Measurements from ENCODE around the gene AKR1B1. TPM values are rescaled to one million over a fixed set of nuclear protein-coding genes. Genes with fewer than 3 reads are reported as not detected.
A peak's percentile ranks its signal among the peaks of the same experiment; 100 is the strongest.

The AKR1B1 gene
- total RNA-seq, 1 donor = 85.8 TPM

DNA sequence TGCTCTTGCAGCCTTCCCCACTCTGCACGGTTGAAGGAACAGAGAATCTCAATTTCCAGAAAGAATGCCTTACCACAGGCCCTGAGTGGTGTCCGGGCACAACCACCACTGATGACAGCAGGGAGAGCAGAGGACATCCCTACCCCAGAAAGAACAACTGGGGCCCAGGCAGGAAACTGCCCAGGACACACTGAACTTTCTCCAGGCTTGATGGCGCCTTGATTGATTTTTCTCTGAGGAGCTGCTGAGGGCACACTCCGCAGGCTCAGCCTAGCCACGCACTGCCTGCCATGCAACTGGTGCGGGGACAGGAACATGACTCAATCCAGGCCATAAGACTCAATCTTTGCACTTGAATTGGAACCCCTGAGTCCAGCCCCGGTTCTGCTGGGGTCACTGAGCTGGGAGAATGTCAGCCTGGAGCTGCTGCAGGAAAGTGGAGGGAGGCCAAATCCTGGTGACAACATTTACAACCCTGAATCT, 5.9 kb downstream of the AKR1B1 start:
- H2AFZ ChIP-seq (ENCODE audit: low read length) = no peak overlapping the region
- H4K20me1 ChIP-seq (ENCODE audit: insufficient read depth, low read length) = peaks cover 5% of the 10 kb centered on the region
- no peak overlapping the region for H3K4me3 ChIP-seq (ENCODE audit: insufficient read depth, low read length)
- H3K9me3 ChIP-seq (ENCODE audit: low read depth, low read length) = no peaks in the 10 kb centered on the region
- H3K79me2 ChIP-seq (ENCODE audit: insufficient read depth, low read length) = peaks cover 60% of the 10 kb centered on the region
- TF ChIP-seq, protein P1, sequence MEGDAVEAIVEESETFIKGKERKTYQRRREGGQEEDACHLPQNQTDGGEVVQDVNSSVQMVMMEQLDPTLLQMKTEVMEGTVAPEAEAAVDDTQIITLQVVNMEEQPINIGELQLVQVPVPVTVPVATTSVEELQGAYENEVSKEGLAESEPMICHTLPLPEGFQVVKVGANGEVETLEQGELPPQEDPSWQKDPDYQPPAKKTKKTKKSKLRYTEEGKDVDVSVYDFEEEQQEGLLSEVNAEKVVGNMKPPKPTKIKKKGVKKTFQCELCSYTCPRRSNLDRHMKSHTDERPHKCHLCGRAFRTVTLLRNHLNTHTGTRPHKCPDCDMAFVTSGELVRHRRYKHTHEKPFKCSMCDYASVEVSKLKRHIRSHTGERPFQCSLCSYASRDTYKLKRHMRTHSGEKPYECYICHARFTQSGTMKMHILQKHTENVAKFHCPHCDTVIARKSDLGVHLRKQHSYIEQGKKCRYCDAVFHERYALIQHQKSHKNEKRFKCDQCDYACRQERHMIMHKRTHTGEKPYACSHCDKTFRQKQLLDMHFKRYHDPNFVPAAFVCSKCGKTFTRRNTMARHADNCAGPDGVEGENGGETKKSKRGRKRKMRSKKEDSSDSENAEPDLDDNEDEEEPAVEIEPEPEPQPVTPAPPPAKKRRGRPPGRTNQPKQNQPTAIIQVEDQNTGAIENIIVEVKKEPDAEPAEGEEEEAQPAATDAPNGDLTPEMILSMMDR (IDR thresholded peaks at IDR 0.05; ENCODE audit: extremely low read depth, low read depth, low read length) = no peak
- no peaks in the 10 kb centered on the region for H3K27me3 ChIP-seq (ENCODE audit: insufficient read depth, low read length)
- H3K4me2 ChIP-seq (ENCODE audit: insufficient read depth, low read length) = no peak overlapping the region
- H3K4me1 ChIP-seq (ENCODE audit: insufficient read depth, low read length) = peaks cover 19% of the 10 kb centered on the region
- H3K27ac ChIP-seq (ENCODE audit: low read depth, low read length) = no peak overlapping the region
- peaks cover 32% of the 10 kb centered on the region for H3K36me3 ChIP-seq (ENCODE audit: insufficient read depth, low read length)
- DNase-seq (ENCODE audit: insufficient read length, low spot score, missing footprints) = no peak

DNA sequence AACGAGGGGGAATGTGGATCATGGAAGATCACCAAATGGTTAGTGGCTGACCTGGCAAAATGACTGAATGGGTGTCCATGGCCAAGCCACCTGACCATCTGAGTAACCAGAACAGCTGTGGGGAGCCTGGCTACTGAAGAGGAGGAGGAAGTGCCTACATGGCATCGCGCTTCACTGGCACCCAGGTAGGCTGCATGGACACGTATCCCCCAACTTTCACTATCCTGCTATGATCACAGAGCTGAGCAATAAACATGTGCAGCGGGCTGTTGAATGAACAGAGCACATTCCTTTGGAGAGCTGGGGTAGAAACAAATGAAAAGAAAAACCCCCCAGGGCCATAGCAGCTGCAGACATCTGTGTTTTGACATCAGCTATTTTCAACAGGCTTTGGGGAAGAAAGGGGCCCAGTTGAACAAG, 6.5 kb downstream of the AKR1B1 start:
- H3K4me1 ChIP-seq (ENCODE audit: insufficient read depth, low read length) = peaks cover 16% of the 10 kb centered on the region
- no peak overlapping the region for H3K4me3 ChIP-seq (ENCODE audit: insufficient read depth, low read length)
- peaks cover 5% of the 10 kb centered on the region for H4K20me1 ChIP-seq (ENCODE audit: insufficient read depth, low read length)
- no peak overlapping the region for H2AFZ ChIP-seq (ENCODE audit: low read length)
- H3K4me2 ChIP-seq (ENCODE audit: insufficient read depth, low read length) = no peak overlapping the region
- TF ChIP-seq, protein P1 (IDR thresholded peaks at IDR 0.05; ENCODE audit: extremely low read depth, low read depth, low read length) = no peak
- no peaks in the 10 kb centered on the region for H3K27me3 ChIP-seq (ENCODE audit: insufficient read depth, low read length)
- H3K79me2 ChIP-seq (ENCODE audit: insufficient read depth, low read length) = peaks cover 54% of the 10 kb centered on the region
- peaks cover 38% of the 10 kb centered on the region for H3K36me3 ChIP-seq (ENCODE audit: insufficient read depth, low read length)
- H3K9me3 ChIP-seq (ENCODE audit: low read depth, low read length) = no peaks in the 10 kb centered on the region
- no peak overlapping the region for H3K27ac ChIP-seq (ENCODE audit: low read depth, low read length)
- no peak for DNase-seq (ENCODE audit: insufficient read length, low spot score, missing footprints)

DNA sequence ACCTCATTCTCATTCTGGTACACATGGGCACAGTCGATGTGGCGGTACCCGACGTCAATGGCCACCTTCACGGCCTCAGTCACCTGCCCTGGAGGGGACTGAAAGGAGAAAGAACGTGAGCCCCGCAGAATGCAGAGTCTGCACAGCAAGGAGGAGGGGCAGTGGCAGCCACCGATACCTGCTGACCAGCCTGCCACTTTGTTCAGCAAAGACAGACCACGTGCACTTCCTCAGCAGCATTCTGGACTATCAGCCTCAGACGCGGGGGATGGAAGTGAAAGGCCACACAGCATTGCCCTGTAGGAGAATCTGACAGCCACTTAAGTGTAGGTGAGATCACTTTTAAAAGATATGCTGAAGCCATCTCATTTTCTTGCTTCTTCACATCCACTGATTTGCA, 7.2 kb downstream of the AKR1B1 start:
- H3K9me3 ChIP-seq (ENCODE audit: low read depth, low read length) = no peaks in the 10 kb centered on the region
- H3K4me1 ChIP-seq (ENCODE audit: insufficient read depth, low read length) = peaks cover 16% of the 10 kb centered on the region
- H2AFZ ChIP-seq (ENCODE audit: low read length) = no peak overlapping the region
- H3K27ac ChIP-seq (ENCODE audit: low read depth, low read length) = no peak overlapping the region
- H3K79me2 ChIP-seq (ENCODE audit: insufficient read depth, low read length) = peaks cover 48% of the 10 kb centered on the region
- no peak for DNase-seq (ENCODE audit: insufficient read length, low spot score, missing footprints)
- peaks cover 42% of the 10 kb centered on the region for H3K36me3 ChIP-seq (ENCODE audit: insufficient read depth, low read length)
- no peak overlapping the region for H3K4me2 ChIP-seq (ENCODE audit: insufficient read depth, low read length)
- H3K27me3 ChIP-seq (ENCODE audit: insufficient read depth, low read length) = no peaks in the 10 kb centered on the region
- TF ChIP-seq, protein P1 (IDR thresholded peaks at IDR 0.05; ENCODE audit: extremely low read depth, low read depth, low read length) = no peak
- peaks cover 5% of the 10 kb centered on the region for H4K20me1 ChIP-seq (ENCODE audit: insufficient read depth, low read length)
- no peak overlapping the region for H3K4me3 ChIP-seq (ENCODE audit: insufficient read depth, low read length)

DNA sequence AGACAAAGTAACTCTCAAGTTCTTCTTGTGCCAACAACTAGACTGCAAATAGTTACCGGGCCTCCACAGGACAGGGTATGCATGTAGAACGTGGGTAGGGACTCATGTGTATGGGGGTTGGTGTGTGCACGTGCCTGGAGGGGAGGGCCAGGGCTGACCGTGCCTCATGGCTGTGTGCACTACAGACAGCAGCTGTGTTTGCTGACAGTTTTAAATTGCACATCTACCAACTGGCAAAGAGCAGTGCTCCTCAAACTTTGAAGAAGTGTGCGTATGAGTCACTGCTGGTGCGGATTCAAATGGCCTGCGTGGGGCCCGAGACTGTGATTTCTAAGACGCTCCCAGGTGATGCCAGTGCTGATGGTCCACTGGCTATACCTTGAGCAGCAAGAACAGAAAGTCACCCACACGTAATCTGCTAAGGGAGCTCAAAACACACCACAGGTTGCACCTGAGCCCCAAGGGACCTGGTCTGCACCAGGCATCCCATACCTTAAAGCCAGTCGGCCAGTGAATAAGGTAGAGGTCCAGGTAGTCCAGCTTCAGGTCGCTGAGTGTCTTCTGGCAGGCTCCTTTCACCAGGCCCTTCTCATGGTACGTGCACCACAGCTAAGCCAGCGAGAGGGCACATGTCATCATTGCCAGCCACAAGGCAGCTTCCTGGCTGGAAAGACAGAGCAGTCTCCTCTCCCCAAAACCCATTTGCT, 8.5 kb downstream of the AKR1B1 start:
- DNase-seq (ENCODE audit: insufficient read length, low spot score, missing footprints) = no peak
- TF ChIP-seq, protein P1 (IDR thresholded peaks at IDR 0.05; ENCODE audit: extremely low read depth, low read depth, low read length) = no peak

More for the DNA sequence above, 8.5 kb downstream of the AKR1B1 start:
- H3K27ac ChIP-seq (ENCODE audit: low read depth, low read length) = peak overlapping the region; percentile 81
- peaks cover 5% of the 10 kb centered on the region for H4K20me1 ChIP-seq (ENCODE audit: insufficient read depth, low read length)
- H3K79me2 ChIP-seq (ENCODE audit: insufficient read depth, low read length) = peaks cover 38% of the 10 kb centered on the region
- peaks cover 49% of the 10 kb centered on the region for H3K36me3 ChIP-seq (ENCODE audit: insufficient read depth, low read length)
- H3K4me3 ChIP-seq (ENCODE audit: insufficient read depth, low read length) = no peak overlapping the region
- H2AFZ ChIP-seq (ENCODE audit: low read length) = no peak overlapping the region
- no peaks in the 10 kb centered on the region for H3K27me3 ChIP-seq (ENCODE audit: insufficient read depth, low read length)
- peaks cover 16% of the 10 kb centered on the region for H3K4me1 ChIP-seq (ENCODE audit: insufficient read depth, low read length)
- H3K9me3 ChIP-seq (ENCODE audit: low read depth, low read length) = no peaks in the 10 kb centered on the region
- H3K4me2 ChIP-seq (ENCODE audit: insufficient read depth, low read length) = no peak overlapping the region
